ENCODE data around the gene SETD1B.

The SETD1B gene

GRCh38 chr12:121806546-121807423, 3.0 kb downstream of the SETD1B start:
- peaks cover 37% of the 10 kb centered on the region for H3K36me3 ChIP-seq
- H3K4me1 ChIP-seq: peaks cover 10% of the 10 kb centered on the region; the same call in 1 of the 2 replicates
- H3K9me3 ChIP-seq: no peaks in the 10 kb centered on the region
- H3K4me3 ChIP-seq (ENCODE audit: low read depth, low read length): peak overlapping the region; percentile 89
- no peaks in the 10 kb centered on the region for H3K27me3 ChIP-seq
- TF ChIP-seq CTCF (IDR thresholded peaks at IDR 0.05; ENCODE audit: low read depth, low read length): no peak
- DNase-seq: peak; percentile 72

- Histone ChIP-seq H3K4me3 (ENCODE audit: low read depth, low read length) (no peak overlapping the region), H3K4me1 (peaks cover 10% of the 10 kb centered on the region; the same call in 1 of the 2 replicates), H3K36me3 (peaks cover 42% of the 10 kb centered on the region), H3K27me3 (no peaks in the 10 kb centered on the region), H3K9me3 (no peaks in the 10 kb centered on the region)
- TF ChIP-seq CTCF (IDR thresholded peaks at IDR 0.05; ENCODE audit: low read depth, low read length): no peak
- DNase-seq: no peak
Measured at GRCh38 chr12:121807642-121808347, 4.0 kb downstream of the SETD1B start.

- no peak for TF ChIP-seq CTCF (IDR thresholded peaks at IDR 0.05; ENCODE audit: low read depth, low read length)
- peaks cover 50% of the 10 kb centered on the region for H3K36me3 ChIP-seq
- no peaks in the 10 kb centered on the region for H3K9me3 ChIP-seq
- H3K27me3 ChIP-seq: no peaks in the 10 kb centered on the region
- no peak for DNase-seq
- H3K4me1 ChIP-seq: peaks cover 10% of the 10 kb centered on the region; the same call in 1 of the 2 replicates
- no peak overlapping the region for H3K4me3 ChIP-seq (ENCODE audit: low read depth, low read length)
Measured at GRCh38 chr12:121808623-121809022, 4.8 kb downstream of the SETD1B start.

- TF ChIP-seq CTCF (IDR thresholded peaks at IDR 0.05; ENCODE audit: low read depth, low read length): no peak
- Histone ChIP-seq H3K4me3 (ENCODE audit: low read depth, low read length) (no peak overlapping the region), H3K36me3 (peaks cover 57% of the 10 kb centered on the region), H3K27me3 (no peaks in the 10 kb centered on the region), H3K4me1 (peaks cover 10% of the 10 kb centered on the region; the same call in 1 of the 2 replicates), H3K9me3 (no peaks in the 10 kb centered on the region)
- DNase-seq: no peak
Measured at GRCh38 chr12:121809712-121810116, 5.9 kb downstream of the SETD1B start.

- Histone ChIP-seq H3K36me3 (peaks cover 63% of the 10 kb centered on the region), H3K4me3 (ENCODE audit: low read depth, low read length) (no peak overlapping the region), H3K9me3 (no peaks in the 10 kb centered on the region), H3K4me1 (peaks cover 10% of the 10 kb centered on the region; the same call in 1 of the 2 replicates), H3K27me3 (no peaks in the 10 kb centered on the region)
- TF ChIP-seq CTCF (IDR thresholded peaks at IDR 0.05; ENCODE audit: low read depth, low read length): no peak
- DNase-seq: no peak
Measured at GRCh38 chr12:121810234-121810817, 6.5 kb downstream of the SETD1B start.

All from BE2C (cell line).